Measurements from ENCODE around the gene CACNA1G.

DNA sequence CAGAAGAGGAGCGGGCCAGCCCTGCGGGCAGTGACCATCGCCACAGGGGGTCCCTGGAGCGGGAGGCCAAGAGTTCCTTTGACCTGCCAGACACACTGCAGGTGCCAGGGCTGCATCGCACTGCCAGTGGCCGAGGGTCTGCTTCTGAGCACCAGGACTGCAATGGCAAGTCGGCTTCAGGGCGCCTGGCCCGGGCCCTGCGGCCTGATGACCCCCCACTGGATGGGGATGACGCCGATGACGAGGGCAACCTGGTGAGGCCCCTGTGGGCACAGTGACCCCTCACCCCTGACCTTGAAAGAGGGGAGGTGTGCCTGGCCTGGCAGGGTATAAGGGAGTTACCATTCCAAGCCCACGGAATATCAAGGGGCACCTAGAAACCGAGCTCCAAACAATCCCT is 39.1 kb downstream of the CACNA1G start:
- TF ChIP-seq, protein P1, sequence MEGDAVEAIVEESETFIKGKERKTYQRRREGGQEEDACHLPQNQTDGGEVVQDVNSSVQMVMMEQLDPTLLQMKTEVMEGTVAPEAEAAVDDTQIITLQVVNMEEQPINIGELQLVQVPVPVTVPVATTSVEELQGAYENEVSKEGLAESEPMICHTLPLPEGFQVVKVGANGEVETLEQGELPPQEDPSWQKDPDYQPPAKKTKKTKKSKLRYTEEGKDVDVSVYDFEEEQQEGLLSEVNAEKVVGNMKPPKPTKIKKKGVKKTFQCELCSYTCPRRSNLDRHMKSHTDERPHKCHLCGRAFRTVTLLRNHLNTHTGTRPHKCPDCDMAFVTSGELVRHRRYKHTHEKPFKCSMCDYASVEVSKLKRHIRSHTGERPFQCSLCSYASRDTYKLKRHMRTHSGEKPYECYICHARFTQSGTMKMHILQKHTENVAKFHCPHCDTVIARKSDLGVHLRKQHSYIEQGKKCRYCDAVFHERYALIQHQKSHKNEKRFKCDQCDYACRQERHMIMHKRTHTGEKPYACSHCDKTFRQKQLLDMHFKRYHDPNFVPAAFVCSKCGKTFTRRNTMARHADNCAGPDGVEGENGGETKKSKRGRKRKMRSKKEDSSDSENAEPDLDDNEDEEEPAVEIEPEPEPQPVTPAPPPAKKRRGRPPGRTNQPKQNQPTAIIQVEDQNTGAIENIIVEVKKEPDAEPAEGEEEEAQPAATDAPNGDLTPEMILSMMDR (IDR thresholded peaks at IDR 0.05; ENCODE audit: extremely low read depth in 1 of 2, insufficient read depth in 1 of 2, low read depth in 1 of 2, low read length in 2 of 2): no peak
- no peak for TF ChIP-seq JUN (IDR thresholded peaks at IDR 0.05; ENCODE audit: borderline replicate concordance, insufficient read depth, insufficient read length, low read depth)
- no peak for TF ChIP-seq POLR2A (IDR thresholded peaks at IDR 0.05; ENCODE audit: low read depth, low read length)
- TF ChIP-seq, protein P2, sequence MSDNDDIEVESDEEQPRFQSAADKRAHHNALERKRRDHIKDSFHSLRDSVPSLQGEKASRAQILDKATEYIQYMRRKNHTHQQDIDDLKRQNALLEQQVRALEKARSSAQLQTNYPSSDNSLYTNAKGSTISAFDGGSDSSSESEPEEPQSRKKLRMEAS (IDR thresholded peaks at IDR 0.05; ENCODE audit: insufficient read depth, insufficient read length): no peak
- TF ChIP-seq POLR2AphosphoS5 (IDR thresholded peaks at IDR 0.05; ENCODE audit: insufficient read depth, low read depth, low read length): no peak
- no peak for TF ChIP-seq EZH2 (IDR thresholded peaks at IDR 0.05; ENCODE audit: borderline replicate concordance, low read depth, low read length, severe bottlenecking)
- no peak for TF ChIP-seq GATA2 (IDR thresholded peaks at IDR 0.05; ENCODE audit: insufficient read depth, insufficient read length, low read depth, low read length)
- TF ChIP-seq MYC (IDR thresholded peaks at IDR 0.05; ENCODE audit: low read depth, low read length): no peak
- TF ChIP-seq FOS (IDR thresholded peaks at IDR 0.05; ENCODE audit: borderline replicate concordance, insufficient read depth, low read length): no peak

Data from endothelial cell of umbilical vein (primary cell).